ENCODE results near the gene POC1A.

The POC1A gene

DNA sequence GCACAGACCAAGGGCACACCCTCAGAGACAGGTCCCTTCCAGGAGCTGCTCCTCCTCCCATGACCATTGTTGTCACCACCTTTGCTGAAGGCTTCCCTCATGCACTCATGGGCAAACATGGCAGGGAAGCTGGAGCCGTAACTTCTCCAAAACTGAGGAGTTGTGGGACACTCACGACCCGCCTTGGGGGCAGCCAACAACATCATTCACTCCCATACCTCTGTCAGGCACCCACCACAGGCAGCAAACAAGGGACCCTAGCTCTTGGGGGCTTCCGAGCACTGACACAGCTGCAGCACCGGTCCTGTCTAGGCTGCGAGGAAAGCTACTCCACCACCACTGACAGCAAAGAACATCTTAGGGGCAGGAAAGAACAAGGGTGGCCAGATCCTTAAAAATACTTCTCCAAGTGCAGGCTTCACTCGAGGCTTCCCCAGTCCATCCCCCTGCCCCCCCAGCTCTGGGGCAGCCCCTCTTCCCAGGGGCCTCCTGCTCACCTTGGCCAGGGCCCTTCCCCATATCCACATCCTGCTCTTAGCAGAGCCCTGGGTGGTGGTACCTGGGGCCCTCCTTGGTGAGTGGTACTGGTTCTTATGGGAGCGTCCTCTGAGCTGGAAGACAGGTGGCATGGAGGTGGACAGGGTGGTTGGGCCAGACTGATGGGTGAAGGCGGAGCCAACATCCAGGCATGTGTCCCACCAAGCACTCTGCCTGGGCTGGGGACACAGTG is 69.8 kb downstream of the POC1A start (continued):
- no peak for TF ChIP-seq ZNF133 (tag by site-specific recombination; IDR thresholded peaks at IDR 0.05)
- TF ChIP-seq, protein P1, sequence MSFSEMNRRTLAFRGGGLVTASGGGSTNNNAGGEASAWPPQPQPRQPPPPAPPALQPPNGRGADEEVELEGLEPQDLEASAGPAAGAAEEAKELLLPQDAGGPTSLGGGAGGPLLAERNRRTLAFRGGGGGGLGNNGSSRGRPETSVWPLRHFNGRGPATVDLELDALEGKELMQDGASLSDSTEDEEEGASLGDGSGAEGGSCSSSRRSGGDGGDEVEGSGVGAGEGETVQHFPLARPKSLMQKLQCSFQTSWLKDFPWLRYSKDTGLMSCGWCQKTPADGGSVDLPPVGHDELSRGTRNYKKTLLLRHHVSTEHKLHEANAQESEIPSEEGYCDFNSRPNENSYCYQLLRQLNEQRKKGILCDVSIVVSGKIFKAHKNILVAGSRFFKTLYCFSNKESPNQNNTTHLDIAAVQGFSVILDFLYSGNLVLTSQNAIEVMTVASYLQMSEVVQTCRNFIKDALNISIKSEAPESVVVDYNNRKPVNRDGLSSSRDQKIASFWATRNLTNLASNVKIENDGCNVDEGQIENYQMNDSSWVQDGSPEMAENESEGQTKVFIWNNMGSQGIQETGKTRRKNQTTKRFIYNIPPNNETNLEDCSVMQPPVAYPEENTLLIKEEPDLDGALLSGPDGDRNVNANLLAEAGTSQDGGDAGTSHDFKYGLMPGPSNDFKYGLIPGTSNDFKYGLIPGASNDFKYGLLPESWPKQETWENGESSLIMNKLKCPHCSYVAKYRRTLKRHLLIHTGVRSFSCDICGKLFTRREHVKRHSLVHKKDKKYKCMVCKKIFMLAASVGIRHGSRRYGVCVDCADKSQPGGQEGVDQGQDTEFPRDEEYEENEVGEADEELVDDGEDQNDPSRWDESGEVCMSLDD (tag by site-specific recombination; IDR thresholded peaks at IDR 0.05), result no peak

DNA sequence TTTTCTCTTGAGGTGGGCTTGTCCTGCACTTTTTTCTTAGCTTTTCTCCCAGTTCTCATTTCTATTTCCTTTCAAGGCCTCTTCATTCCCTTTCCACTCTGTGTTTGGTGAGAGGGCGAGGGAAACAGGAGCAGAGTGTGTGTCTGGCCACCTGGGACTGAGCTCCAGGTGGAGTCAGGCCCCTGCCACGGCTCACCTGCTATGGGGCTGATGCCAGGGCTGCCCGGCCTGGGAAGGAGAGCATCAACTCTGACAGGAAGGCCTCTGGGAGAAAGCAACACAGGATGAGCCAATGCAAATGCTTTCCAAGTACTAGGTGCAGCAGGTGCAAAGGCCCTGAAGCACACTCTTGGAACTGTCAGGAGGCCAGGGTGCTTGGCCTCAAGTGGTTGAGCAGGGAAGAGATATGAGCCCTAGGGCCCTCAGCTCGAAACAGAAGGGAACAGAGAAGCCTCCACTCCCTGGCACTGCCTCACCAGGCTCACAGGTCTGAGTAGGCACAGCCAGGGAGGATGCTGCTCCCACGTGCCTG is 70.6 kb downstream of the POC1A start:
- no peak overlapping the region for H3K27ac ChIP-seq (ENCODE audit: extremely low read depth, low read depth, low read length)
- H3K9me3 ChIP-seq (ENCODE audit: control insufficient read depth, insufficient read depth, low read depth, low read length), result no peaks in the 10 kb centered on the region
- POLR2A ChIA-PET, result no interaction called here

More for the DNA sequence above, 70.6 kb downstream of the POC1A start:
- TF ChIP-seq ZFP3 (tag by site-specific recombination; IDR thresholded peaks at IDR 0.05; ENCODE audit: low read depth), result no peak
- TF ChIP-seq, protein P2, sequence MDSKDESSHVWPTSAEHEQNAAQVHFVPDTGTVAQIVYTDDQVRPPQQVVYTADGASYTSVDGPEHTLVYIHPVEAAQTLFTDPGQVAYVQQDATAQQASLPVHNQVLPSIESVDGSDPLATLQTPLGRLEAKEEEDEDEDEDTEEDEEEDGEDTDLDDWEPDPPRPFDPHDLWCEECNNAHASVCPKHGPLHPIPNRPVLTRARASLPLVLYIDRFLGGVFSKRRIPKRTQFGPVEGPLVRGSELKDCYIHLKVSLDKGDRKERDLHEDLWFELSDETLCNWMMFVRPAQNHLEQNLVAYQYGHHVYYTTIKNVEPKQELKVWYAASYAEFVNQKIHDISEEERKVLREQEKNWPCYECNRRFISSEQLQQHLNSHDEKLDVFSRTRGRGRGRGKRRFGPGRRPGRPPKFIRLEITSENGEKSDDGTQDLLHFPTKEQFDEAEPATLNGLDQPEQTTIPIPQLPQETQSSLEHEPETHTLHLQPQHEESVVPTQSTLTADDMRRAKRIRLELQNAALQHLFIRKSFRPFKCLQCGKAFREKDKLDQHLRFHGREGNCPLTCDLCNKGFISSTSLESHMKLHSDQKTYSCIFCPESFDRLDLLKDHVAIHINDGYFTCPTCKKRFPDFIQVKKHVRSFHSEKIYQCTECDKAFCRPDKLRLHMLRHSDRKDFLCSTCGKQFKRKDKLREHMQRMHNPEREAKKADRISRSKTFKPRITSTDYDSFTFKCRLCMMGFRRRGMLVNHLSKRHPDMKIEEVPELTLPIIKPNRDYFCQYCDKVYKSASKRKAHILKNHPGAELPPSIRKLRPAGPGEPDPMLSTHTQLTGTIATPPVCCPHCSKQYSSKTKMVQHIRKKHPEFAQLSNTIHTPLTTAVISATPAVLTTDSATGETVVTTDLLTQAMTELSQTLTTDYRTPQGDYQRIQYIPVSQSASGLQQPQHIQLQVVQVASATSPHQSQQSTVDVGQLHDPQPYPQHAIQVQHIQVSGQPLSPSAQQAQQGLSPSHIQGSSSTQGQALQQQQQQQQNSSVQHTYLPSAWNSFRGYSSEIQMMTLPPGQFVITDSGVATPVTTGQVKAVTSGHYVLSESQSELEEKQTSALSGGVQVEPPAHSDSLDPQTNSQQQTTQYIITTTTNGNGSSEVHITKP (tag by site-specific recombination; IDR thresholded peaks at IDR 0.05), result no peak
- no peak for TF ChIP-seq GLI4 (tag by site-specific recombination; IDR thresholded peaks at IDR 0.05)
- TF ChIP-seq PRDM1 (tag by site-specific recombination; IDR thresholded peaks at IDR 0.05), result 0 out of 2 replicates have a peak, but pooled peaks have one; percentile 15
- TF ChIP-seq ZNF133 (tag by site-specific recombination; IDR thresholded peaks at IDR 0.05), result no peak
- TF ChIP-seq HOXA7 (CRISPR knock-in tag; IDR thresholded peaks at IDR 0.05; ENCODE audit: borderline replicate concordance), result no peak
- TF ChIP-seq ZNF221 (tag by site-specific recombination; IDR thresholded peaks at IDR 0.05; ENCODE audit: borderline replicate concordance), result no peak
- TF ChIP-seq ZNF768 (tag by site-specific recombination; IDR thresholded peaks at IDR 0.05), result no peak
- no peak for TF ChIP-seq ZNF423 (tag by site-specific recombination; IDR thresholded peaks at IDR 0.05)
- TF ChIP-seq ZNF623 (tag by site-specific recombination; IDR thresholded peaks at IDR 0.05), result peak; percentile 81
- TF ChIP-seq ZNF621 (tag by site-specific recombination; IDR thresholded peaks at IDR 0.05), result no peak
- TF ChIP-seq KLF7 (tag by site-specific recombination; IDR thresholded peaks at IDR 0.05; ENCODE audit: borderline replicate concordance), result no peak
- TF ChIP-seq, protein P3, sequence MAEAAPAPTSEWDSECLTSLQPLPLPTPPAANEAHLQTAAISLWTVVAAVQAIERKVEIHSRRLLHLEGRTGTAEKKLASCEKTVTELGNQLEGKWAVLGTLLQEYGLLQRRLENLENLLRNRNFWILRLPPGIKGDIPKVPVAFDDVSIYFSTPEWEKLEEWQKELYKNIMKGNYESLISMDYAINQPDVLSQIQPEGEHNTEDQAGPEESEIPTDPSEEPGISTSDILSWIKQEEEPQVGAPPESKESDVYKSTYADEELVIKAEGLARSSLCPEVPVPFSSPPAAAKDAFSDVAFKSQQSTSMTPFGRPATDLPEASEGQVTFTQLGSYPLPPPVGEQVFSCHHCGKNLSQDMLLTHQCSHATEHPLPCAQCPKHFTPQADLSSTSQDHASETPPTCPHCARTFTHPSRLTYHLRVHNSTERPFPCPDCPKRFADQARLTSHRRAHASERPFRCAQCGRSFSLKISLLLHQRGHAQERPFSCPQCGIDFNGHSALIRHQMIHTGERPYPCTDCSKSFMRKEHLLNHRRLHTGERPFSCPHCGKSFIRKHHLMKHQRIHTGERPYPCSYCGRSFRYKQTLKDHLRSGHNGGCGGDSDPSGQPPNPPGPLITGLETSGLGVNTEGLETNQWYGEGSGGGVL (tag by site-specific recombination; IDR thresholded peaks at IDR 0.05), result no peak
- TF ChIP-seq SP7 (tag by site-specific recombination; IDR thresholded peaks at IDR 0.05), result no peak
- TF ChIP-seq, protein P4, sequence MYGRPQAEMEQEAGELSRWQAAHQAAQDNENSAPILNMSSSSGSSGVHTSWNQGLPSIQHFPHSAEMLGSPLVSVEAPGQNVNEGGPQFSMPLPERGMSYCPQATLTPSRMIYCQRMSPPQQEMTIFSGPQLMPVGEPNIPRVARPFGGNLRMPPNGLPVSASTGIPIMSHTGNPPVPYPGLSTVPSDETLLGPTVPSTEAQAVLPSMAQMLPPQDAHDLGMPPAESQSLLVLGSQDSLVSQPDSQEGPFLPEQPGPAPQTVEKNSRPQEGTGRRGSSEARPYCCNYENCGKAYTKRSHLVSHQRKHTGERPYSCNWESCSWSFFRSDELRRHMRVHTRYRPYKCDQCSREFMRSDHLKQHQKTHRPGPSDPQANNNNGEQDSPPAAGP (tag by site-specific recombination; IDR thresholded peaks at IDR 0.05), result no peak
- TF ChIP-seq ZNF174 (tag by site-specific recombination; IDR thresholded peaks at IDR 0.05), result no peak
- TF ChIP-seq ZNF600 (tag by site-specific recombination; IDR thresholded peaks at IDR 0.05), result no peak
- Histone ChIP-seq H3K4me3 (ENCODE audit: low read depth, low read length) (no peak overlapping the region), H3K36me3 (ENCODE audit: control insufficient read depth in 2 of 2, insufficient read depth in 1 of 2, low read length in 2 of 2) (peaks cover 0 to 9% of the 10 kb centered on the region in 2 experiments; a peak in 1 of 3 replicates), H3K4me1 (ENCODE audit: control insufficient read depth, insufficient read depth, low read length) (no peaks in the 10 kb centered on the region)
- CTCF ChIA-PET, result interaction anchor here (0.7 to 1.2 kb wide), 2 partner anchors 17 to 61 kb away, joined by 3 to 4 read pairs; no protein-coding TSS in a partner anchor

All from HEK293 (cell line).